Measurements from ENCODE around the gene ZNF618.
A peak's percentile ranks its signal among the peaks of the same experiment; 100 is the strongest.

The ZNF618 gene

GRCh38 chr9:113962396-113962795 lies 86.3 kb downstream of the ZNF618 start:
- TF ChIP-seq CTCF (conservative IDR thresholded peaks at IDR 0.05; ENCODE audit: low read depth, low read length): no peak
- DNase-seq (ENCODE audit: low read depth): no peak

GRCh38 chr9:113963017-113963620 lies 87.0 kb downstream of the ZNF618 start:
- no peak overlapping the region for H3K4me3 ChIP-seq (ENCODE audit: low read depth, low read length)
- peak; percentile 80 for DNase-seq (ENCODE audit: low read depth)
- TF ChIP-seq CTCF (conservative IDR thresholded peaks at IDR 0.05; ENCODE audit: low read depth, low read length): peak; percentile 89

More at GRCh38 chr9:113962396-113962795, 86.3 kb downstream of the ZNF618 start:
- no peak overlapping the region for H3K4me3 ChIP-seq (ENCODE audit: low read depth, low read length)

- TF ChIP-seq CTCF (conservative IDR thresholded peaks at IDR 0.05; ENCODE audit: low read depth, low read length): no peak
- DNase-seq (ENCODE audit: low read depth): no peak
- no peak overlapping the region for H3K4me3 ChIP-seq (ENCODE audit: low read depth, low read length)
Measured at GRCh38 chr9:113963696-113964494, 87.8 kb downstream of the ZNF618 start.

GRCh38 chr9:113964495-113965170 lies 88.5 kb downstream of the ZNF618 start:
- TF ChIP-seq CTCF (conservative IDR thresholded peaks at IDR 0.05; ENCODE audit: low read depth, low read length): no peak
- no peak for DNase-seq (ENCODE audit: low read depth)
- H3K4me3 ChIP-seq (ENCODE audit: low read depth, low read length): no peak overlapping the region

- no peak overlapping the region for H3K4me3 ChIP-seq (ENCODE audit: low read depth, low read length)
- DNase-seq (ENCODE audit: low read depth): no peak
- no peak for TF ChIP-seq CTCF (conservative IDR thresholded peaks at IDR 0.05; ENCODE audit: low read depth, low read length)
Measured at GRCh38 chr9:113966394-113966793, 90.3 kb downstream of the ZNF618 start.

GRCh38 chr9:113967380-113967779 lies 91.3 kb downstream of the ZNF618 start:
- no peak for DNase-seq (ENCODE audit: low read depth)
- no peak for TF ChIP-seq CTCF (conservative IDR thresholded peaks at IDR 0.05; ENCODE audit: low read depth, low read length)
- H3K4me3 ChIP-seq (ENCODE audit: low read depth, low read length): no peak overlapping the region

Measured in choroid plexus epithelial cell (primary cell).